RWPE2 (cell line): ENCODE measurements around the gene WDR38.

ENCODE experiments used
- ATAC-seq: fragments of 200-7000 bp; cut with Tn5 transposase; 3 replicates; pipeline ENCODE4 v1.9.1; 2021; ENCODE audit warnings: low read depth
- DNase-seq: peaks from one replicate; pipeline ENCODE4 v3.0.0-alpha.2; 2020; ENCODE audit warnings: low spot score
- H3K27ac ChIP-seq: fragments of 450-650 bp; 2 replicates; pipeline ENCODE4 v1.5.1; 2017; ENCODE audit warnings: mild to moderate bottlenecking; ENCODE audit not compliant: poor library complexity, severe bottlenecking
- H3K27me3 ChIP-seq: fragments of 250-450 bp; sonication (Bioruptor Pico); 2 replicates; pipeline ENCODE4 v1.5.1; 2021; ENCODE audit warnings: mild to moderate bottlenecking, moderate library complexity; ENCODE audit not compliant: insufficient read depth, poor library complexity, severe bottlenecking
- H3K36me3 ChIP-seq: fragments of 250-450 bp; sonication (Bioruptor Pico); 2 replicates; pipeline ENCODE4 v1.5.1; 2020; ENCODE audit warnings: low read depth, mild to moderate bottlenecking, moderate library complexity
- H3K4me1 ChIP-seq: fragments of 250-450 bp; sonication (Bioruptor Pico); 2 replicates; pipeline ENCODE4 v1.5.1; 2021; ENCODE audit warnings: mild to moderate bottlenecking, moderate library complexity; ENCODE audit not compliant: insufficient read depth, poor library complexity, severe bottlenecking
- H3K4me3 ChIP-seq: fragments of 250-450 bp; sonication (Bioruptor Pico); 2 replicates; pipeline ENCODE4 v1.5.1; 2021; ENCODE audit warnings: mild to moderate bottlenecking, moderate library complexity; ENCODE audit not compliant: severe bottlenecking
- H3K9me3 ChIP-seq: fragments of 250-450 bp; sonication (Bioruptor Pico); 2 replicates; pipeline ENCODE4 v1.5.1; 2021; ENCODE audit warnings: mild to moderate bottlenecking, moderate library complexity; ENCODE audit not compliant: severe bottlenecking
- CTCF ChIP-seq: fragments of 450-650 bp; IDR thresholded peaks from one replicate; pipeline ENCODE4 v1.5.1; 2017; ENCODE audit warnings: mild to moderate bottlenecking, moderate library complexity; ENCODE audit not compliant: poor library complexity, severe bottlenecking

WDR38 gene

GRCh38 chr9:124839612-124840299, 13.5 kb upstream of the WDR38 start:
- H3K27me3 ChIP-seq: no peaks in the 10 kb centered on the region
- DNase-seq: no peak
- no peak overlapping the region for H3K4me3 ChIP-seq
- H3K27ac ChIP-seq: no peak overlapping the region
- H3K9me3 ChIP-seq: no peaks in the 10 kb centered on the region
- ATAC-seq: peak; percentile 16; the same call in 1 of the 3 replicates
- H3K36me3 ChIP-seq: no peaks in the 10 kb centered on the region
- peaks cover 8% of the 10 kb centered on the region for H3K4me1 ChIP-seq
- TF ChIP-seq CTCF: peak; percentile 43

- ATAC-seq: no peak
- Histone ChIP-seq H3K27ac (no peak overlapping the region), H3K27me3 (no peaks in the 10 kb centered on the region), H3K36me3 (no peaks in the 10 kb centered on the region), H3K9me3 (no peaks in the 10 kb centered on the region), H3K4me3 (no peak overlapping the region), H3K4me1 (peaks cover 2% of the 10 kb centered on the region)
- peak; percentile 14 for TF ChIP-seq CTCF
- no peak for DNase-seq
These were observed 12.9 kb upstream of the WDR38 start for GRCh38 chr9:124840300-124840833.

- TF ChIP-seq CTCF: peak; percentile 2
- Histone ChIP-seq H3K9me3 (no peaks in the 10 kb centered on the region), H3K4me3 (no peak overlapping the region), H3K36me3 (no peaks in the 10 kb centered on the region), H3K27ac (no peak overlapping the region), H3K4me1 (no peaks in the 10 kb centered on the region), H3K27me3 (no peaks in the 10 kb centered on the region)
- DNase-seq: no peak
- no peak for ATAC-seq
These were observed 12.0 kb upstream of the WDR38 start for GRCh38 chr9:124841075-124841821.

- no peak for TF ChIP-seq CTCF
- no peaks in the 10 kb centered on the region for H3K36me3 ChIP-seq
- no peaks in the 10 kb centered on the region for H3K27me3 ChIP-seq
- no peaks in the 10 kb centered on the region for H3K9me3 ChIP-seq
- H3K27ac ChIP-seq: no peak overlapping the region
- no peak overlapping the region for H3K4me3 ChIP-seq
- H3K4me1 ChIP-seq: no peaks in the 10 kb centered on the region
- DNase-seq (no peak), ATAC-seq (no peak)
These were observed 9.7 kb upstream of the WDR38 start for GRCh38 chr9:124843456-124844034.
